ENCODE results near the gene BARHL1. TPM values are rescaled to one million over a fixed set of nuclear protein-coding genes. Genes with fewer than 3 reads are reported as not detected.

The BARHL1 gene
- total RNA-seq, 1 experiment from 2014 or later, result not detected

DNA sequence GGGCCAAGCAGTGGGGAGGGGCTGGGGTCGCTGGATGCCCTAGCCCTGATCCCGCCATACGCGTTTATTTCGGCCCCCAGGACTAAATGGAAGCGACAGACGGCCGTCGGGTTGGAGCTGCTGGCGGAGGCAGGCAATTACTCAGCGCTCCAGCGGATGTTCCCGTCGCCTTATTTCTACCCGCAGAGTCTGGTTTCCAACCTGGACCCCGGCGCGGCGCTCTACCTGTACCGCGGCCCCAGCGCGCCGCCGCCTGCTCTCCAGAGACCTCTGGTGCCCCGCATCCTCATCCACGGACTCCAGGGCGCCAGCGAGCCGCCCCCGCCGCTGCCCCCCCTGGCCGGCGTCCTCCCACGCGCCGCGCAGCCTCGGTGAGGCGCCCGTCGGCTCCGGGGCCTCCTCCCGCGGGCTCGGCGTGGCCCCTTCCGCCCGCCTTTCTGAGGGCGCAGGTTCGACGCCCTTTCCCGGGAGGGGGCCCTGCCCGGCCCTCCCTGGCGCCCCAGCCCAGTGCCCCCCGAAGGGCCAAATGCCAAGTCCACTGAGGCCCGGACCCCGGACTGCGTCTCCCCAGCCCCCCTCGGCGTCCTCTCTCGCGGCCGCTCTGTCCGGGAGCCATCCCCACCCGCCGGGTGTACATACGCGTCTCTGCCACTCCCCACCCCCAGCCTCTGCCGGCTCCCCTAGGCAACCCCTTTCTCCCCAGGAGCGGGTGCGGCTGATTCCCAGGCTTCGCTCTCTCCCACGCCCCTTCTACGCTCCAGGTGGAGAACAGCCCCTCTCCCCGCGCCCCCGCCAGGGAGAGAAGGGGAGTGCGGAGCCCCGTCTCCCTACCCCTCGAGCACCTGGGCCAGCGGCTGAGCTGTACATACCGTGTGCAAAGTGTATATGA, 7.0 kb downstream of the BARHL1 start:
- H3K9me3 Mint-ChIP-seq, result peaks cover 3% of the 10 kb centered on the region in 2 experiments; a peak in 2 of 5 replicates
- H3K4me2 ChIP-seq (ENCODE audit: insufficient read depth, insufficient read length, low read length), result peak overlapping the region; percentile 52
- peak overlapping the region; percentile 51 to 71 for H3K4me3 Mint-ChIP-seq

More for the DNA sequence above, 7.0 kb downstream of the BARHL1 start:
- Histone ChIP-seq H2BK15ac (ENCODE audit: low read depth, low read length) (no peak overlapping the region), H3T11ph (ENCODE audit: low read length) (no peak overlapping the region), H3K18ac (ENCODE audit: insufficient read length, low read depth, low read length) (no peak overlapping the region), H3K23ac (ENCODE audit: insufficient read length, low read depth, low read length) (no peak overlapping the region), H3K14ac (ENCODE audit: insufficient read depth, low read length) (no peak overlapping the region), H3K27ac (ENCODE audit: insufficient read length, low read depth, low read length) (no peak overlapping the region), H3K79me1 (ENCODE audit: insufficient read depth, low read depth, low read length, poor library complexity, severe bottlenecking) (no peaks in the 10 kb centered on the region), H3K79me2 (ENCODE audit: insufficient read depth, low read length) (no peaks in the 10 kb centered on the region), H4K20me1 (ENCODE audit: control insufficient read depth, insufficient read depth, insufficient read length) (no peaks in the 10 kb centered on the region), H3K4ac (ENCODE audit: low read depth, low read length) (no peak overlapping the region), H2BK12ac (ENCODE audit: insufficient read length, low read depth, low read length) (no peak overlapping the region), H2AFZ (ENCODE audit: low read length) (no peak overlapping the region), H3K4me1 (ENCODE audit: insufficient read depth, low read length) (peaks cover 7% of the 10 kb centered on the region; the same call in 1 of the 2 replicates), H4K8ac (replicated peaks; ENCODE audit: insufficient read length, low read depth, low read length) (no peak overlapping the region), H3K9me3 (ENCODE audit: control insufficient read depth, low read depth, low read length) (no peaks in the 10 kb centered on the region), H2BK5ac (ENCODE audit: insufficient read length, low read length) (no peak overlapping the region), H4K91ac (ENCODE audit: insufficient read length, low read depth, low read length) (no peak overlapping the region), H2AK5ac (ENCODE audit: insufficient read length, low read length) (no peak overlapping the region), H2BK20ac (ENCODE audit: low read depth, low read length, poor library complexity, severe bottlenecking) (no peak overlapping the region), H2BK120ac (ENCODE audit: low read depth, low read length, poor library complexity, severe bottlenecking) (no peak overlapping the region), H3K9ac (ENCODE audit: extremely low read depth, insufficient read length, low read length) (no peak overlapping the region), H3K23me2 (ENCODE audit: insufficient read length, low read depth, low read length, poor library complexity, severe bottlenecking) (peaks cover 23% of the 10 kb centered on the region), H3K27me3 (ENCODE audit: insufficient read depth, low read length) (peaks cover 78% of the 10 kb centered on the region), H3K56ac (ENCODE audit: insufficient read length, low read depth, low read length) (no peak overlapping the region), H4K5ac (ENCODE audit: insufficient read length, low read depth, low read length) (no peak overlapping the region)
- DNase-seq, result no peak
- no CpG with 5 or more reads among the region's 83 CpGs for WGBS (ENCODE audit: extremely low coverage, insufficient read length, low lambda C conversion rate)
- Mint-ChIP-seq H3K36me3 (ENCODE audit: insufficient read depth in 1 of 3, low read depth in 3 of 3) (peaks cover 0 to 11% (median 2%) of the 10 kb centered on the region in 3 experiments; a peak in 3 of 7 replicates), H3K27ac (no peak overlapping the region), H3K27me3 (ENCODE audit: low read depth) (peaks cover 89% of the 10 kb centered on the region), H3K4me1 (peaks cover 47 to 66% of the 10 kb centered on the region in 2 experiments)
- TF ChIP-seq, protein P1, sequence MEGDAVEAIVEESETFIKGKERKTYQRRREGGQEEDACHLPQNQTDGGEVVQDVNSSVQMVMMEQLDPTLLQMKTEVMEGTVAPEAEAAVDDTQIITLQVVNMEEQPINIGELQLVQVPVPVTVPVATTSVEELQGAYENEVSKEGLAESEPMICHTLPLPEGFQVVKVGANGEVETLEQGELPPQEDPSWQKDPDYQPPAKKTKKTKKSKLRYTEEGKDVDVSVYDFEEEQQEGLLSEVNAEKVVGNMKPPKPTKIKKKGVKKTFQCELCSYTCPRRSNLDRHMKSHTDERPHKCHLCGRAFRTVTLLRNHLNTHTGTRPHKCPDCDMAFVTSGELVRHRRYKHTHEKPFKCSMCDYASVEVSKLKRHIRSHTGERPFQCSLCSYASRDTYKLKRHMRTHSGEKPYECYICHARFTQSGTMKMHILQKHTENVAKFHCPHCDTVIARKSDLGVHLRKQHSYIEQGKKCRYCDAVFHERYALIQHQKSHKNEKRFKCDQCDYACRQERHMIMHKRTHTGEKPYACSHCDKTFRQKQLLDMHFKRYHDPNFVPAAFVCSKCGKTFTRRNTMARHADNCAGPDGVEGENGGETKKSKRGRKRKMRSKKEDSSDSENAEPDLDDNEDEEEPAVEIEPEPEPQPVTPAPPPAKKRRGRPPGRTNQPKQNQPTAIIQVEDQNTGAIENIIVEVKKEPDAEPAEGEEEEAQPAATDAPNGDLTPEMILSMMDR (conservative IDR thresholded peaks at IDR 0.05), result 0 out of 3 replicates have a peak, but pooled peaks have one; percentile 16
